Hepatocyte (in vitro differentiated cells): ENCODE measurements around the gene SSB. TPM values are rescaled to one million over a fixed set of nuclear protein-coding genes. Genes with fewer than 3 reads are reported as not detected.
"Not testable (repeated sequence)": the region's sequence is repeated elsewhere in the genome, so short reads cannot be mapped to it uniquely, and the experiment has no call there.

ENCODE experiments used
- DNase-seq: peaks from one replicate; pipeline ENCODE4 v3.0.0-alpha.2; 2016; ENCODE audit warnings: low spot score
- H2AFZ ChIP-seq: fragments of 200-600 bp; sonication (generic); 2 replicates; pipeline ENCODE4 v1.6.0; 2016; ENCODE audit warnings: antibody characterized with exemption, mild to moderate bottlenecking
- H3K27ac ChIP-seq: fragments of 200-600 bp; sonication (generic); 2 replicates; pipeline ENCODE4 v1.5.1; 2016; ENCODE audit warnings: mild to moderate bottlenecking
- H3K27me3 ChIP-seq: fragments of 200-600 bp; sonication (generic); 2 replicates; pipeline ENCODE4 v1.6.1; 2016
- H3K36me3 ChIP-seq: fragments of 200-600 bp; sonication (generic); replicated peaks from 2 replicates; pipeline ENCODE4 v1.5.1; 2016; ENCODE audit warnings: low read depth; ENCODE audit not compliant: insufficient read depth
- H3K4me1 ChIP-seq: fragments of 200-600 bp; sonication (generic); 2 replicates; pipeline ENCODE4 v1.5.1; 2016; ENCODE audit warnings: mild to moderate bottlenecking, moderate library complexity; ENCODE audit not compliant: insufficient read depth
- H3K4me2 ChIP-seq: fragments of 200-600 bp; sonication (generic); 2 replicates; pipeline ENCODE4 v1.6.0; 2016
- H3K4me3 ChIP-seq: fragments of 200-600 bp; sonication (generic); 2 replicates; pipeline ENCODE4 v1.5.1; 2016; ENCODE audit warnings: mild to moderate bottlenecking
- H3K79me2 ChIP-seq: fragments of 200-600 bp; sonication (generic); 2 replicates; pipeline ENCODE4 v1.6.0; 2017; ENCODE audit warnings: mild to moderate bottlenecking
- H3K9me2 ChIP-seq: fragments of 200-600 bp; sonication (generic); replicated peaks from 2 replicates; pipeline ENCODE4 v1.6.0; 2017; ENCODE audit warnings: mild to moderate bottlenecking; ENCODE audit not compliant: insufficient read depth
- H3K9me3 ChIP-seq: fragments of 200-600 bp; sonication (generic); 2 replicates; pipeline ENCODE4 v1.5.1; 2016; ENCODE audit warnings: low read depth, mild to moderate bottlenecking
- H4K20me1 ChIP-seq: fragments of 200-600 bp; sonication (generic); 2 replicates; pipeline ENCODE4 v1.6.0; 2016; ENCODE audit warnings: mild to moderate bottlenecking; ENCODE audit not compliant: insufficient read depth, poor library complexity, severe bottlenecking
- EZH2 ChIP-seq: fragments of 200-600 bp; sonication (generic); IDR thresholded peaks from 2 replicates; pipeline ENCODE4 v1.6.1; 2016; ENCODE audit warnings: antibody characterized with exemption, mild to moderate bottlenecking, borderline replicate concordance
- EZH2phosphoT487 ChIP-seq: fragments of 200-600 bp; sonication (generic); IDR thresholded peaks from one replicate; pipeline ENCODE4 v1.6.1; 2018; ENCODE audit warnings: antibody characterized with exemption, mild to moderate bottlenecking, low read depth, moderate library complexity; ENCODE audit not compliant: unreplicated experiment, severe bottlenecking
- WGBS: methylation state at CpG from one replicate; pipeline ENCODE4 v1.1.6; 2016; ENCODE audit warnings: low lambda C conversion rate; ENCODE audit errors: missing lambda C conversion rate; 5-methylcytosine and 5-hydroxymethylcytosine counted together
- polyA plus RNA-seq: library from polyadenylated mRNA; unstranded; fragments of >200 nt; fragmentation: Nextera tagmentation; extraction: Ambion mirVana; gene quantifications from 2 replicates; pipeline ENCODE4 v1.2.1, GENCODE V29; 2016
- total RNA-seq: library from RNA; depleted of rRNA; stranded (reverse); fragments of >200 nt; gene quantifications from 2 replicates; pipeline ENCODE4 v1.2.3, GENCODE V29; 2014
- TF ChIP-seq, protein P1 (sequence below): fragments of 200-600 bp; sonication (generic); IDR thresholded peaks from 2 replicates; pipeline ENCODE4 v1.5.1; 2016; ENCODE audit warnings: antibody characterized with exemption, mild to moderate bottlenecking; ENCODE audit not compliant: poor library complexity

Gene SSB
- total and polyA plus RNA-seq, 2 experiments from 2014 or later = 143 to 176 TPM

DNA sequence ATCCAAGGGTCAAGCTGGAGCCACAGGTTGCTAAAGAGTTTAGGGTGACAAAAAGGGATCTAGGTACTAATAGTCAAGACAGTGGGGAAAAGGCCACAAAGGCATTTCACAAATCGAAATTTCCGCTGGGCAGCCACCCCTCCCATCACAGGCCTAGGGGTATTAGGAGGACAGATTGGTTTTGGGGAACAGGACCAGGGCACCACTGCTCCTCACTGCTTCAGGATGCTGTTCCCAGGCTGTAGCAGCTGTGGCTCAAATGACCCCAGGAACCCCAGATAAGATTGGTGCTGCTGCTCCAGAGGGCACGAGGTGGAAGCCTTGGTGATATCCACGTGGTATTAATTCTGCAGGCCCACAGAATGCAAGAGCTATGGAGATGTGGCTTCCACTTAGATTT lies 42.3 kb upstream of the SSB start:
- WGBS = 97% methylated on average over 4 of the region's 4 CpGs
- H3K4me2 ChIP-seq = no peak overlapping the region
- no peaks in the 10 kb centered on the region for H3K9me3 ChIP-seq
- no peak for TF ChIP-seq EZH2
- TF ChIP-seq, protein P1, sequence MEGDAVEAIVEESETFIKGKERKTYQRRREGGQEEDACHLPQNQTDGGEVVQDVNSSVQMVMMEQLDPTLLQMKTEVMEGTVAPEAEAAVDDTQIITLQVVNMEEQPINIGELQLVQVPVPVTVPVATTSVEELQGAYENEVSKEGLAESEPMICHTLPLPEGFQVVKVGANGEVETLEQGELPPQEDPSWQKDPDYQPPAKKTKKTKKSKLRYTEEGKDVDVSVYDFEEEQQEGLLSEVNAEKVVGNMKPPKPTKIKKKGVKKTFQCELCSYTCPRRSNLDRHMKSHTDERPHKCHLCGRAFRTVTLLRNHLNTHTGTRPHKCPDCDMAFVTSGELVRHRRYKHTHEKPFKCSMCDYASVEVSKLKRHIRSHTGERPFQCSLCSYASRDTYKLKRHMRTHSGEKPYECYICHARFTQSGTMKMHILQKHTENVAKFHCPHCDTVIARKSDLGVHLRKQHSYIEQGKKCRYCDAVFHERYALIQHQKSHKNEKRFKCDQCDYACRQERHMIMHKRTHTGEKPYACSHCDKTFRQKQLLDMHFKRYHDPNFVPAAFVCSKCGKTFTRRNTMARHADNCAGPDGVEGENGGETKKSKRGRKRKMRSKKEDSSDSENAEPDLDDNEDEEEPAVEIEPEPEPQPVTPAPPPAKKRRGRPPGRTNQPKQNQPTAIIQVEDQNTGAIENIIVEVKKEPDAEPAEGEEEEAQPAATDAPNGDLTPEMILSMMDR = no peak
- H3K79me2 ChIP-seq = no peaks in the 10 kb centered on the region
- H3K36me3 ChIP-seq = no peaks in the 10 kb centered on the region
- H3K4me3 ChIP-seq = no peak overlapping the region
- H3K9me2 ChIP-seq = no peaks in the 10 kb centered on the region
- no peaks in the 10 kb centered on the region for H4K20me1 ChIP-seq
- no peaks in the 10 kb centered on the region for H3K4me1 ChIP-seq
- H3K27me3 ChIP-seq = no peaks in the 10 kb centered on the region
- DNase-seq = no peak
- H2AFZ ChIP-seq = no peak overlapping the region
- no peak overlapping the region for H3K27ac ChIP-seq

DNA sequence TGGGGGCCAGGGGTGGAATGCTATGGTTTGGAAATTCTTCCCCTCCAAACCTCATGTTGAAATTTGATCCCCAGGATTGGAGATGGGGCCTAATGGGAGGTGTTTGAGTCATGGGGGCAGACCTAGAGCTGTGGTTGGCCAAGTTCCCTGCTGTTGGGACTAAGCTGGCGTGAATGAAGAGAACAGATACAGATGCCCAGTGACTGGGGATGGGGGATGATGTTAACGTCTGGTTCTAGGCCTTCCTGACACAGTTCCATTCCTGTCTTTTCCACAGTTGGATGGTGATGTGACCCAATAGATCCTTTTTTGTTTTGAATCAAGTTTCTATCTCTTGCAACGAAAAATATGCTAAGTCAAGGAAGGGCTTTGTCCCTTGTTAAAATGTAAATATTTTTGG lies 41.3 kb upstream of the SSB start:
- H4K20me1 ChIP-seq = no peaks in the 10 kb centered on the region
- 94% methylated on average over 3 of the region's 3 CpGs for WGBS
- H3K36me3 ChIP-seq = no peaks in the 10 kb centered on the region
- TF ChIP-seq, protein P1 = no peak
- TF ChIP-seq EZH2phosphoT487 (no peak), EZH2 (no peak)
- no peaks in the 10 kb centered on the region for H3K27me3 ChIP-seq
- H2AFZ ChIP-seq = no peak overlapping the region
- H3K4me2 ChIP-seq = no peak overlapping the region
- H3K4me1 ChIP-seq = no peaks in the 10 kb centered on the region
- no peak overlapping the region for H3K27ac ChIP-seq
- no peak overlapping the region for H3K4me3 ChIP-seq
- no peak for DNase-seq
- no peaks in the 10 kb centered on the region for H3K9me2 ChIP-seq
- H3K79me2 ChIP-seq = no peaks in the 10 kb centered on the region
- H3K9me3 ChIP-seq = no peaks in the 10 kb centered on the region

DNA sequence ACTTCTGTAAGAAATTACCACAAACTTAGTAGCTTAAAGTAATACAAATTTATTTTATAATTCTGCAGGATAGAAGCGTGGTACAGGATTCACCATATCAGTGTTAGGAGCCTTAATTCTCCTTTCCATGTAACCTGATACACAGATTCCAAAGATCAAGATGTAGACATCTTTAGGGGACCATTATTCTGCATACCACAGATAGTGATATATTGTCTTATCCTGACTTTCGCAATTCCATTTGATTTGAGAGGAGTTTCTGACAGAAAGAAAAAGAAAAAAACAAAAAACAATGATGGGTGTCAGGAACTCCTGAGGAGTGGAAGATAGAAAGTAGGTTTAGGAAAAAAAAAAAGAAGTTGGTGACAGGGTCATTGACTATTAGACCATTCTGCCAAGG lies 40.9 kb upstream of the SSB start:
- Histone ChIP-seq H4K20me1 (no peaks in the 10 kb centered on the region), H3K4me2 (no peak overlapping the region), H3K9me2 (no peaks in the 10 kb centered on the region), H3K4me1 (no peaks in the 10 kb centered on the region), H3K27ac (no peak overlapping the region), H3K27me3 (no peaks in the 10 kb centered on the region), H3K9me3 (no peaks in the 10 kb centered on the region), H2AFZ (no peak overlapping the region), H3K79me2 (no peaks in the 10 kb centered on the region), H3K4me3 (no peak overlapping the region), H3K36me3 (no peaks in the 10 kb centered on the region)
- TF ChIP-seq EZH2 (no peak), EZH2phosphoT487 (no peak)
- TF ChIP-seq, protein P1 = no peak
- no peak for DNase-seq
- WGBS = 91% methylated on average over 2 of the region's 2 CpGs

DNA sequence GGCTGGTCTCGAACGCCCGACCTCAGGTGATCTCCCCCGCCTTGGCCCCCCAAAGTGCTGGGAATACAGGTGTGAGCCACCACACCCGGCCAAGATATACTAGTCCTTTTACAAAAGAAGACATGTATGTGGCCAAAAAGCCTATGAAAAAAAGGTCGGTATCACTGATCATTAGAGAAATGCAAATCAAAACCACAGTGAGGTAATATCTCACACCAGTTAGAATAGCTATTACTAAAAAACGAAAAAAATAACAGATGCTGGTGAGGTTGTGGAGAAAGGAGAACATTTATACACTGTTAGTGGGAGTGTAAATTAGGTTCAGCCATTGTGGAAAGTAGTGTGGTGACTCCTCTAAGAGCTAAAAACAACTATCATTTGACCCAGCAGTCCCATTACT lies 38.7 kb upstream of the SSB start:
- no peak for DNase-seq
- no peaks in the 10 kb centered on the region for H3K27me3 ChIP-seq
- no peaks in the 10 kb centered on the region for H3K9me2 ChIP-seq
- no peak overlapping the region for H3K27ac ChIP-seq
- no peaks in the 10 kb centered on the region for H3K4me1 ChIP-seq
- H4K20me1 ChIP-seq = no peaks in the 10 kb centered on the region
- H3K79me2 ChIP-seq = no peaks in the 10 kb centered on the region
- H3K4me2 ChIP-seq = no peak overlapping the region
- no peaks in the 10 kb centered on the region for H3K9me3 ChIP-seq
- H2AFZ ChIP-seq = no peak overlapping the region
- WGBS = 70% methylated on average over 7 of the region's 7 CpGs
- TF ChIP-seq EZH2phosphoT487 (no peak), EZH2 (no peak)
- TF ChIP-seq, protein P1 = no peak
- no peaks in the 10 kb centered on the region for H3K36me3 ChIP-seq
- H3K4me3 ChIP-seq = no peak overlapping the region

DNA sequence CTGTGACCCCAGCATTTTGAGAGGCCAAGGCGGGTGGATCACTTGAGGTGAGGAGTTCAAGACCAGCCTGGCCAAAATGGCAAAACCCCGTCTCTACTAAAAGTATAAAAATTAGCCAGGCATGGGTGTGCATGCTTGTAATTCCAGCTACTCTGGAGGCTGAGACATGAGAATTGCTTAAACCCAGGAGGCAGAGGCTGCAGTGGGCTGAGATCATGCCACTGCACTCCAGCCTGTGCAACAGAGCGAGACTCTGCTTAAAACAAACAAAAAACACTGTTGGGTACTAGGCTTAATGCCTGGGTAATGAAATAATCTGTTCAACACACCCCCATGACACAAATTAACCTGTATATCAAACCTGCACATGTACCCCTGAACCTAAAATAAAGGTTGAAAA lies 37.9 kb upstream of the SSB start:
- not testable (repeated sequence) for H3K9me2 ChIP-seq, H3K4me1 ChIP-seq, H2AFZ ChIP-seq, H3K9me3 ChIP-seq, H3K36me3 ChIP-seq, DNase-seq, H4K20me1 ChIP-seq, H3K79me2 ChIP-seq, H3K27me3 ChIP-seq, H3K4me3 ChIP-seq
- peak overlapping the region; percentile 2 for H3K27ac ChIP-seq
- H3K4me2 ChIP-seq = peak overlapping the region; percentile 18
- WGBS = 92% methylated on average over 3 of the region's 3 CpGs
